CD4-positive, alpha-beta T cell treated with Interferon alpha-2 for 1 hour (primary cell): ENCODE results near the gene SPATA25.
"Not testable (repeated sequence)": the region's sequence is repeated elsewhere in the genome, so short reads cannot be mapped to it uniquely, and the experiment has no call there.

Experiments
- DNase-seq, 2 donors: peaks; one replicate each; pipeline ENCODE4 v3.0.0-alpha.2; 2020 to 2022

Gene SPATA25

DNA sequence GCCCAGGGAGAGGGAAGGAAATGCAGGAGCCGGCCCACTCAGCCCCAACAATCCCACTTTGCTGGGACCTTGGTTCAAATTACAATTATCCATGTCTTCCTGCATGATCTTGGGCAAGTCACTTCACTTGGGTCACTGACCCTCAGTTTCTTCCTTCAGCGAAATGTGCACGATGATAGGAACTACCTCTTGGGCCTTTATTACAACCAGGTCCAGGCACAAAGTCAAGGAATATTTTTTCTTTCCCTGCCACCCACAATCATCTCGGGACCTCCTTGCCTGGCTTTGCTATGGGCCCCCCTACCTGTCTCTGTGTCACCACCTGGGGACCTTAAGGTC lies 24.9 kb upstream of the SPATA25 start:
- DNase-seq = no peak

DNA sequence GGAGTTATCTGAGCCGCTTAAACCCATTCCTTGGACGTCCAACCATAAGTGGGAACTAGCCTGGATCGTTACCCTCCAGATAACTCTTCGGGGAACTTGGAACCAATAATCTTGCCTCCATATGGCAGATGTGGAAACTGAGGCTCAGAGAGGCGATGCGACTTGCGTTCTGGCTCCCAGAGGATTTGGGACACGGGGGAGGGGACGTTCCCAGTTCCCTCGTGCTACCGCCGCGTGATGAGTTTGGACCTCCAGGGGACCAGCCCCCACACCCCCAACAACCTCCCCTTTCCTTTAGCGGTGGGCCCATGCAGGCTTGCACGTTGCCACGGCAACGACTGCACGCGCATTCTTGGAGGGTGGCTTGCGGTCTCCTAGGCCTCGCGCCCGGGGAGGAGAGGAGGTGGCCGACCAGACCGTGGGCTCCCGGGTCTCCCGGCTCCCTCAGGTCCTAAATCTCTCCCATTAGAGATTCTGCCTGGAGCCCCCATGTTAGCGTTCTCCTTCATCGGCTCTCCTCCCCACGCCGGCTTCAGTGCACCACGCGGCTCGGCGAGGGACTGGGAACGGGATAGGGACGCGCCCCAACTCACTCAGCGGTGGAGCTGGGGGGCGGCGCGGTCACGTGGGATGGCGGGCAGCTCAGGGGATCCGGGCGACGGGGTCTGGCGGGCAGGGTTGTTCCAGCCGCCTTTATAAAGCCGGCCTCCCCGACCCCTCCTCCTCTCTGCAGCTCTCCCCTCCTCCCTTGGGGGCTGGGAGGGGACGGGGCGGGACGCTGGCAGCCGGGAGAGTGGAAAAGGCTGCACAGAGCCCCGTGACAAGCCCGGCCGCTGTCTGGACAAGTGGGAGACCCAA lies 24.3 kb upstream of the SPATA25 start, which contains the start of gene PLTP:
PLTP (minus strand) TSS at position 670 of the 858 bp plus-strand sequence. CDS start 703 bp downstream, outside the sequence.
- DNase-seq = peak; percentile 32 to 50

DNA sequence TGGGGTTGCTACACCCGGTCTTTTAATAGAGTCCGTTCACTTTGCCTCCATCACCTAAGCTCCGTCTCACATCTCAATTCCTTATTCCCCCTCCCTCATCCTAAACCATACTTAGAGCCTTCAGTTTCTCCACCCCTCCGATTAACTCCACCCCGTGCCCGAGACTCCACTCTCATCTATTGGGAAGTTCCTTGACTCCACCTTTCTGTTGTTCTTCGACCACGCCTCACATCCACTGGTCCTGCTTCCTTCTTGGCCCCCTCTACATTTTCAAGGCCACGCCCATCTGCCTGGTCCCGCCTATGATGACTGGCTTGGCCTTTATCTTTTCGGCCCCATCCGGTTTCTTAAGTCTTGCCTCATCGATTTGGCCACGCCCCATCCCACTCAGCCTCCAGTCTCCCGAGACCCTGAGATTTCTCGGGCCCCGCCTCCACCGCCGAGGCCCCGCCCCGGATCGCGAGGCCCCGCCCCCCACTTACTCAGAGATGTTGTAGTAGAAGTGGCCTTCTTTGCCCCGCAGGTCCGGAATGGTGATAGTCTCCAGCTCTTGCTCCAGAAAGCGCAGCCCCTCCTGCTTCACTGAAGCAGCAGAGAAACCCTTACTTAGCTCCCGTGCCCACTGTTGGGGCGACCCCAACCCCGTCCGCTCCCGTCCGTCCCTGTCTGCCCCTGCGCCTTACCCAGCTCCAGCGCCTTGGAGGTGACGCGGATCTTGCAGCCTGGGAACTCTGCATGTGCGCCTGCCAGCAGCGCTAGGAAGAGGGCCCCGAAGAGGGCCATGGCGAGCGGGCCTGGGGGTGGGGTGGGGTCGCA lies 23.5 kb upstream of the SPATA25 start:
- DNase-seq = peak; percentile 93 to 95

DNA sequence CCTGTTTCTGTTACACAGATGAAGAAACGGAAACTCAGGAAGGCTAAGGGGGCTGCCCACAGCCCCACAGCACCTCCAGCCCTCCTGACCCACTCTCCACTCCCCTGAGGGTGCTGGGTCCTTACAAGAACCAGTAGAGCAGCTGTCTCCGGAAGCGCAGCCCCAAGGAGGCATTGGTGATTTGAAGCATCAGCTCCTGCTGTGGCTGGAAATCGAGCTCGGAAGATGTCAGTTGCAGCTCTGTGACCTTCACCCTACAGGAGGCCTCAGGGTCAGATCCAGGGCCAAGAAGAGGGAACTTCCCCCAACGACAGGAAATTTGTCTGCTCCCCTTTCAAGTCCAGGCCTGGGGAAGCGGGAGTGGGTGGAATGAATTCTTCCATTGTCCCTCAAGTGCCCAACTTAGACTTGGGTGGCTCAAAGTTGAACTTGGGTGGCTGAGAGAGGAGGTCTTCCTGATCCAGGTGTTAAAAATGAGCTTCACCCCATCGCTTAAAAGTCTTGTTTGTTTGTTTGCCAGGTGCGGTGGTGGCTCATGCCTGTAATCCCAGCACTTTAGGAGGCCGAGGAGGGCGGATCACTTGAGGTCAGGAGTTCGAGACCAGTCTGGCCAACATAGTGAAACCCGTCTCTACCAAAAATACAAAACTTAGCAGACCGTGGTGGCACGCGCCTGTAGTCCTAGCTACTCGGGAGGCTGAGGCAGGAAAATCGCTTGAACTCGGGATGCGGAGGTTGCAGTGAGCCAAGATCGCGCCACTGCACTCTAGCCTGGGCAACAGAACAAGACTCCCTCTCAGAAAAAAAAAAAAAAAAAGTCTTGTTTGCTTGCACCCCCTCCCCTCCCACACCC lies 22.6 kb upstream of the SPATA25 start:
- no peak for DNase-seq

DNA sequence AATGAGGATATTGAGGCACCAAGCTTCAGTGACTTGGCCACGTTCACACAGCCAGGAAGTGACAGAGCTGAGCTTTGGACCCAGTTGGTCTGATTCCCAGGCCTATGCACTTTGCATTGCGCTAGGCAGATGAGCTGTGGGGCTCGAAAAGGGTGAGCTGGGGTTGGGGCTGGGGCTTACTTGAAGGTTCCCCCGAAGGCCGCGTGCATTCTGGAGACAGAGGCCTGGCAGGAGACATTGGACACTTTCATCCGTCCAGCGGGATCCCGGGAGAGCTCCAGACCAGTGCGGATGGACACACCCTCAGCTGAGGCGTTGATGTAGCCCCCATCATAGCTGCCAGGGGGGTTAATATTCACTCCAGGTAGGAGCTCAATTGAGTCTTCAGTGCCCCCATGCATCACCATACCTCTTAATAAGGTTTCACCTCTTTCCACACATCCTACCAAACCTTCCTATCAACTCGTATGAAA lies 21.9 kb upstream of the SPATA25 start:
- DNase-seq = no peak

DNA sequence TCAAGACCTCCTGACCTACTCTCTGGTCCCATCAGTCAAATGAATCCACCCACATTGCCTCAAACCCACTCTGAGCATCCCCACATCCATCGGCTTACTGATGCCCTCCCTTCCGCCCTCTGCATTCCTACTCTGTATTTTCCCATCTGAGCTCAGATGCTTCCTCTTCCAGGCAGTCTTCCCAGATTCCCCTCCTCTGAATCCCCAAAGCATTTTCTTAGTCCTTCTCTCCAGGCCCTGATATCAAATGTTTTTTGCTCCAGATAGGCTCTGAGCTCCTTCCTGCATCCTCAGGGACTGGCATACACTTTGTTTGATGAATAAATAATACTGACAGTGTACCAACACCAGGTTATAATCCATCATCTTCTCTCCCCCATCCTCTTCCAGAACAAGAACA lies 20.7 kb upstream of the SPATA25 start:
- DNase-seq = no peak

DNA sequence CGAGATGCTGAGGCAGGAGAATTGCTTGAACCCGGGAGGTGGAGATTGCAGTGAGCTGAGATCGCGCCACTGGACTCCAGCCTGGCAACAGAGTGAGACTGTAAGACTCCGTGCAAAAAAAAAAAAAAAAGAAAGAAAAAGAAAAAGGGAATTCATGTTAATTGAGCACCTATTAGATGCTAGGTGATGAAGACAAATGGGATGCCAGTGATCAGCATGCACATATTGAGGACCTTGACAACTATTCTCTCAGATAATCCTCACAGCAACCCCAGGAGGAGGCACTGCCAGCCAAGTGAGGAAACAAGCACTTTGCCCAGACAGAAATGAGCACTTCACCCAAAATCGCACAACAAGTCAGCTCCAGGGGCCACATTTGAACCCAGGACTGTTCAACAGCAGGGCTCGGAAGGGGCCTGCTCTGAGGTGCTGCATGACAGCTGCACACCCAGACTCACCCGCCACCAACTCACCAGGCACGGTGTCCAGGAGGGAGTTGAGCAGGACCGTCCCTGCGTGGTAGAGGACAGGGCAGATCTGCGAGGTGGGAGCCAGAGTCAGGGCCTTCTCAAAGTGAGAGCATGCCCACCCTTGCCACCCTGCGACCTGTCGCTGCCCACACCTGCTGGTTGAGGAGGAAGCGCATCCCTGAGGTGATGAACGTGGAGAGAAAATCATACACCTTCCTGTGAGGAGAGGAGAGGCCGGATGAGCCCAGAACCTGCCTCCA lies 20.0 kb upstream of the SPATA25 start:
- DNase-seq = no peak

DNA sequence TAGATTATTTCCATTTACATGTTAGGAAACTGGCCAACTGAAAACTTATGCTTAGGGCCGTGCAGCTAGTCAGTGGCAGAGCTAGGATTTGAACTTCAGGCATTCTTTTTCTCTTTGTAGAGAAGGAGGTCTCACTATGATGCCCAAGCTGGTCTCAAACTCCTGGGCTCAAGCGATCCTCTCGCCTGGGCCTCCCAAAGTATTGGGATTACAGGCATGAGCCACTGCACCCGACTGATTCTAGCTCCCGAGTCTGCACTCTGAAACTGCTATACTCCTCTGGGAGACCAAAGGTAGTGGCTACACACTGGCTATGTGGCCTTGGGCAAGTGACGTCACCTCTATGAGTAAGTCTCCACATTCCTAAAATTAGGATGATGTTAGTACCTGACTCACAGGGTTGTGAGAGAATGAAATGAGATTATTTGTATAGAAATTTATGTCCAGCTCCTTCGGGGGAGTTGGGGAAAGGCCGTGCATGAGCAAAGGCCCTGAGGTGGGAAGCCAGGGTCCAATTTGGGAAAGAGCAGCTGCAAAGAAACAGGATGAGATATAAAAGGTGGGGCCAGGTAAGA lies 18.2 kb upstream of the SPATA25 start:
- DNase-seq = no peak

DNA sequence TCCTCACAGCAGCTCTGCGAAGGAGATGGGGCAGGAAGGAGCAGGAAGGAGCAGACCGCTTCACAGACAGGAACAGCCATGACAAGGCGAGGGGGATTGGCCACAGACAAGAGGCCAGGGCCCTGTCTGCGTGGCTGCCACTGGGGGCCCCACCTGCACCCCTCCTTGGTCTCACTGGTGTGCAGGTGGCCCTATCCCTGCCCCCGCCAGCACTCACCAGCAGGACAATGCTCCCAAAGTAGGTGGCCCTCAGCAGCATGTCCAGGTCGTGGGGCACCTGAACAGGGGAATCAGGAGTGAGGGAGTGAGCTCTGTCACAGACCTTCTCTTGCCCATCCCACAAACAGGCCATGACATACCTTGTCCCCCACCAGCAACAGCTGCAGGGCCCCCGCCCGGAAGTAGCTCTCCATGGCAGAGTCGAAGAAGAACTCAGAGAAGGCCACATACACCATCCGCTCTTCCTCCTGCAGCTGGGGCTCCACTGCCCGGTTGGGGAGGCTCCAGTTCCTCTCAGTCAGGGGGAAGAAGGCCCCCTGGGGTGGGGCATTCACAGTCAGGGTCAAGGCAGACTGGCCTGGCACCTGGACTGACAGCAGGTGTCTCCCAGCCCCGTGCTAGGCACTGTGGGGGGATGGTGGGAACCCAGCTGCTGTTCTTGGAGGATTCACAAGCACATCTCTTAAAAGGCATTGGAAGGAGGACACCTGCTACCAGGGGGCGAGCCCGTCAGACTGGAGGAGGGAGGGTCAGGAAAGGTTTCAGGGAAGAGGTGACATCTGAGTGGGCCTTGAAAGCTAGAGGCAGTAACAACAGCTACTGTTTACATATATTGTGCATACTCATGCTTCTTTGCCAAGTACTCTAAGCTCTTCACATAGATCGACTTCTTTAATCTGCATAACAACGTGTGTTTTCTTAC lies 17.4 kb upstream of the SPATA25 start:
- DNase-seq = no peak

DNA sequence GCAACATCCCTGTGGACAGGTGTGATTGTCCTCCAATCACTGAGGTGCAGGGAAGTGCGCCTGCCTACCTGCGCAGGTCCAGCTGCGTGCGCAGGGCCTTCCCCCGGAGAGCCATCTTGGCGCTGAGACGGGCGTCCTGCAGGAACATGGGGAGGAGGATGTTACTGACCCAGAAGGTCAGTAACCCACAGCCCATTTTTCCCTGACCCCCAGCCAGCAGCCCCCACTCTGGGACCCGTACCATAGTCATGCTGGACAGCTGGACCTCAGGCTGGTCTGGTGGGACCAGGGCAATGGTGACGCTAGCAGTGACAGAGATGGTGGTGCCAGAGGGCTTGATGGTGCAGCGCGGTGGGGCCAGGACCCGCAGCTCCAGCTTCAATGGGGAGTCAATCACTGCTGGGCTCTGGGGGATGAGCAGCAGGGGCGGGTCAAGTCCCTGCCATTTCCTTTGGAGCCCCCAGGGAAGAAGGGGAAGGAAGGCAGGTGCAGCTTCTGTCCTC lies 14.8 kb upstream of the SPATA25 start:
- no peak for DNase-seq

DNA sequence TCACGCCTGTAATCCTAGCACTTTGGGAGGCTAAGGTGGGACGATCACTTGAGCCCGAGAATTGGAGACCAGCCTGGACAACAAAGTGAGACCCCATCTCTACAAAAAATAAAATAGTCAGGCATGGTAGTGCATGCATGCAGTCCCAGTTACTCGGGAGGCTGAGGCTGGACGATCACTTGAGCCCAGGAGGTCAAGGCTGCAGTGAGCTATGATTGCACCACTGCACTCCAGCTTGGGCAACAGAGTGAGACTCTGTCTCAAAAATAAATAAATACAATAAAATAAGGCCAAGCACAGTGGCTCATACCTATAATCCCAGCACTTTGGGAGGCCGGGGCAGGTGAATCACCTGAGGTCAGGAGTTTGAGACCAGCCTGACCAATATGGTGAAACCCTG lies 13.9 kb upstream of the SPATA25 start:
- DNase-seq = not testable (repeated sequence)

DNA sequence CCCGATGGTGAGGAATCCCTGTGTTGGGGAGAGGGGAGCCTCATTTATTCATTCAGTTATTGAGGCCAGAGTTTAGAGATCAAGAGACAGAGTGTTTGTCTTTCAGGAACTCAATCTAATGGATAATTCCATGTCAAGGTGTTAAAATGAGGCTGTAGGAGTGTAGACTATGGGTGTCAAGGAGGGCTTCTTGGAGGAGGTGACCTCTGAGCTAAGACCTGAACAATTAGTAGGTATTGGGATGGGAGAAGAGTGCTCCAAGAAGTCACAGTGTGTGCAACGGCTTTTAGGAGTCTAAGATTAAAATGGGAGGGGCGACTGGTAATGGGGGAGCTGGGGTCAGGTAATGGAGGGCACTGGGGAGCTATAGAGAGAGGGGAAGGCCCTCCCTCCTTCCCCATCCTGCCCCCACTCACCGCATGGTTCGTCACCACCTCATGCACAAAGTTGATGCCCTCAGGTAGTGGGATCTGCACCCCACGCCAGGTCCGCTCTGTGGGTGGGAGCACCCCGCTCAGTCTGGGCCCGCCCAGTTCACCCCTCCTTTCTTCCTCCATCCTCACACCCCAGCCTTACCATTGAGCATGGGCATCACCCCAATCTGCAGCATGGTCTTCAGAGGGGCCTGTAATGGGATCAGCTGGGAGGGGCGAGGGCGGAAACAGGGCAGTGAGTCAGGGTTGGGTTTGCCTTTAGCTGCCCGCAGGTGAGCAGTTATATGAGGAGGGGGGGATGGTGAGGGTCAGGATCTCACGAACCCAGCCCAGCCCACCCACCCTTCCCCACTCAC lies 11.8 kb upstream of the SPATA25 start:
- no peak for DNase-seq

DNA sequence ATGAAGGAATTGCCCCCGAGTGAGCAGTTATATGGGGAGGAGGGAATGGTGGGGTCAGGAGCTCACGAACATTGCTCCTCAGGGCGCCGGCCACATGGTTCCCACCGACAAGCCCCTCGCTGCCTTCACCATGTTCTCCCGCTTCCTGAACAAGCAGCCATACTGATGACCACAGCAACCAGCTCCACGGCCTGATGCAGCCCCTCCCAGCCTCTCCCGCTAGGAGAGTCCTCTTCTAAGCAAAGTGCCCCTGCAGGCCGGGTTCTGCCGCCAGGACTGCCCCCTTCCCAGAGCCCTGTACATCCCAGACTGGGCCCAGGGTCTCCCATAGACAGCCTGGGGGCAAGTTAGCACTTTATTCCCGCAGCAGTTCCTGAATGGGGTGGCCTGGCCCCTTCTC lies 10.9 kb upstream of the SPATA25 start:
- DNase-seq = no peak

DNA sequence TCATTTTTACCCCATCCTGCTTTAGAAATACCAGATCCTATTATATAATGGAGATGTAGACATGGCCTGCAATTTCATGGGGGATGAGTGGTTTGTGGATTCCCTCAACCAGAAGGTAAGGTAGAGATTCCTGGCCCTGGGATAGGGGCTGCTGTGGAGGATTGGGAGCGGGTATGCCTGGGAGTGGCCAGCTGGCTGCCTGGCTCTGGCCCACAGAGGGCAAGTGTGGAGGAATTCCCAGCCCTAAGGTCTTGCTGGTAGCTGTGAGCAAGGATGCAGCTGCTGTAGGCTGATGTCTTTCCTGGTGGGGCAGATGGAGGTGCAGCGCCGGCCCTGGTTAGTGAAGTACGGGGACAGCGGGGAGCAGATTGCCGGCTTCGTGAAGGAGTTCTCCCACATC lies 10.3 kb upstream of the SPATA25 start:
- no peak for DNase-seq

DNA sequence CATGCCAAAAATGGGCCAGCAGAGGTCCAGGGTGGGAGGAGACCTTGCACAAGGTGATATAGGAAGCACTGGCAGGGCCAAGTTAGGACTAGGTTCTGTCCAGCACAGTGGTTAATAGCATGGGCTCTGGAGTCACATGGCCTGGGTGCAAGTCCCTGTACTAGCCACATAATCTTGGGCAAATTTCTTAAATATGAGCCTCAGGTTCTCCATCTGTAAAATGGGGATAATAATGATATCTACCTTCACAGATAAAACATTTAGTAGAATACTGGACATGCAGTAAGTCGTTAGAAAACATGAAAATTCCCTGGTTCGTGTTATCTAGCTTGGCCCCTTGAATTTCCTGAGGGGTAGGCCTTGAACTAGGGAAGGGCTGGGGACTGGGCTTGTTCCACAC lies 9.9 kb upstream of the SPATA25 start:
- no peak for DNase-seq

DNA sequence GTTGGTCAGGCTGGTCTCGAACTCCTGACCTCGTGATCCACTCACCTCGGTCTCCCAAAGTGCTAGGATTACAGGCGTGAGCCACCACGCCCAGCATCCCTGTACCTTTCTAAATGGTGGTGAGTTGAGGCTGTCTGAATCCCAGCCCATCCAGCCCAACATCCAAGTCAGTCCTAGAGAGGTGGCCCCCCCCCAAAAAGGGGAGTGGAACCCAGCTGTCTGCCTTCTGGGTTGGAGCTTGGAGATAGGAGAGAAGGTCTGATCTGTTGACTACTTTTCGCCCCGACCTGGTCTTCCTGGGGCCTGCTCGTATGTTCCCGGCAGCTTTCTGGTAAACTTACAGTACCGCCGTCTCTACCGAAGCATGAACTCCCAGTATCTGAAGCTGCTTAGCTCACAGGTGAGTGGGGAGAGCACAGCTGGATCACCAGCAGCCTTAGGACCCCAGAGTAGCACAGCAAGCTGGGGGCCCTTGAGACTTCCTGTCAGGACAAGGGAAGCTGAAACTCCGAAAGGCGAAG lies 9.3 kb upstream of the SPATA25 start:
- DNase-seq = no peak

DNA sequence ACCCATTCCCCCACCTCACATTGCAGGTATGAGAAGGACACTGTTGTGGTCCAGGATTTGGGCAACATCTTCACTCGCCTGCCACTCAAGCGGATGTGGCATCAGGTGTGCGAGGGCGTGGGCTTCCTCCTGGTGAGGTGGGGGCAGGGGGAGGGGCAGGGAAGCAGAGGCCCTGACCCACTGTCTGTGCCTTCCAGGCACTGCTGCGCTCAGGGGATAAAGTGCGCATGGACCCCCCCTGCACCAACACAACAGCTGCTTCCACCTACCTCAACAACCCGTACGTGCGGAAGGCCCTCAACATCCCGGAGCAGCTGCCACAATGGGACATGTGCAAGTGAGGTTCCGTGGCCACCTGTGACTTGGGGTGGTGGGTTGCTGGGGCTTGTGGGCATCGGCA lies 7.4 kb upstream of the SPATA25 start:
- DNase-seq = no peak

DNA sequence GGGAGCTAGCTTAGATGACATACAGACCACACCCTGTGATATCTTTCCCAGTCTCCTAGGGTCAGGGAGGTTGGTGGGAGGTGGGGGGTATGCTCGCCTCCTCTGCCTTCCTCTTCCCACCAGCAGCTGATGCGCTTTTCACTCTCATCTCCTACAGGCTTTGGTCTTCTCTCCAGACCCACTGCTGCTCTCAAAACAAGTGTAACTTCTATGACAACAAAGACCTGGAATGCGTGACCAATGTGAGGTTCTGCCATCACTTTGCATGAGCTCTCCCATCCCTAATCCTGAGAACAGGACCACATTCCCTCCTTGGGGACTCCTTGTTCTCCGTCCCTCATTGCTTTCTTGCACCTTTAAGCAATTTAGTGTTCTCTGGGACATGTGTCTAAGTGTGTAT lies 6.4 kb upstream of the SPATA25 start:
- DNase-seq = no peak

DNA sequence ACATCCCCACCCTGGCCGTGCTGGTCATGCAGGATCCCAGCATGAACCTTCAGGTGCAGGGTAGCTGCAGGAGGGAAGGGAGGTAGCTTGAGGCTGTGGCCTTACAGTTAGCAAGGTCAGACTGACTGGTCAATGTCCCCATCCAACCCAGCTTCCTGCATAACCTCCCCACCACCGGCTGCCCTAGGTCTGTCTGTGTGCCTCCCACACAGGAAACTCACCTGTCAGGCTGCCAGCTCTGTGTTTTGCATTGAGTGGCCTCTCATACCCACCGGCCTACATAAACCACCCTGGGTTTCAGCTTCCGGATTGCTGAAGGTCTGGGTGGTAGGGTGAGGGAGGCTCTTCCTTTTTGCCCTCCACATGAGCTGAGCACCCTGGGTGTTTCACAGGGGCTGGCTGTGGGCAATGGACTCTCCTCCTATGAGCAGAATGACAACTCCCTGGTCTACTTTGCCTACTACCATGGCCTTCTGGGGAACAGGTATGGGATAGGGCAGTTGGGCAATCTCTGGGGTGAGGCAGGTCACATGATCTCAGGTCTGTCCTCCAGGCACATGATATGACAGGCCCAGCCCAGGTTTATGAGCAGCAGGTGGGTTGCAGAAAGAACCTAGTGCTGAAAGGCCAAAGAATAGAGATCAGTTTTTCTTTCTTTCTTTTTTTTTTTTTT lies 5.5 kb upstream of the SPATA25 start:
- peak in 1 of 2 donors; percentile 40 for DNase-seq
